GM12878 (cell line): ENCODE results near the gene BLTP3B. TPM values are rescaled to one million over a fixed set of nuclear protein-coding genes. Genes with fewer than 3 reads are reported as not detected.

Source experiments
- ATAC-seq: fragments of 200-7000 bp; cut with Tn5 transposase; 3 replicates; pipeline ENCODE4 v1.9.1; 2020; ENCODE audit warnings: mild to moderate bottlenecking, moderate library complexity
- BruUV-seq: library from RNA; stranded (reverse); fragments of 400-500 nt; replicated peaks from 2 replicates; lab custom pipeline; 2021; lab: Mats Ljungman, UMichigan
- CTCF ChIA-PET: fragments of 300-600 bp; sonication (Branson Sonifier 250); formaldehyde crosslinking; extraction: SDS; loops from one replicate; lab custom pipeline; 2021; ENCODE audit warnings: inconsistent platforms; lab: Yijun Ruan, JAX
- POLR2A ChIA-PET: fragments of 350-600 bp; formaldehyde crosslinking; extraction: SDS; loops from one replicate; lab custom pipeline; 2021; ENCODE audit warnings: inconsistent platforms; lab: Charles Lee
- RAD21 ChIA-PET: fragments of 300-600 bp; sonication (Branson Sonifier 250); formaldehyde crosslinking; loops from one replicate; lab custom pipeline; 2023; ENCODE audit warnings: antibody characterized with exemption; ENCODE audit not compliant: unreplicated experiment; lab: Charles Lee
- SMC1A ChIA-PET: fragments of 300-600 bp; sonication (Branson Sonifier 250); formaldehyde crosslinking; loops from one replicate; lab custom pipeline; 2023; ENCODE audit not compliant: unreplicated experiment, uncharacterized antibody; lab: Charles Lee
- DNase-seq: peaks from one replicate; pipeline ENCODE4 v3.0.0-alpha.2; 2011; ENCODE audit warnings: low read depth, low spot score
- FAIRE-seq: peaks from 3 replicates; lab custom pipeline; 2011; peaks lifted over from hg19 to GRCh38; lab: Jason Lieb, UNC
- H2AFZ ChIP-seq: 2 replicates; pipeline ENCODE4 v1.6.0; 2011; ENCODE audit warnings: low read depth, low read length, control low read depth; ENCODE audit not compliant: control insufficient read depth
- H3K27ac ChIP-seq: 2 replicates; pipeline ENCODE4 v1.5.1; 2011; ENCODE audit warnings: control low read depth; ENCODE audit not compliant: control insufficient read depth, insufficient read depth
- H3K27me3 ChIP-seq, 2 experiments: replicated peaks in 1 of 2; 2 replicates each; pipeline versions ENCODE4 v1.6.0 to v1.6.1; 2011; ENCODE audit warnings: low read length in 1 of 2; ENCODE audit not compliant: control insufficient read depth in 2 of 2, insufficient read depth in 2 of 2
- H3K36me3 ChIP-seq, 2 experiments: 2 replicates each; pipeline ENCODE4 v1.5.1; 2011; ENCODE audit warnings: low read length in 1 of 2; ENCODE audit not compliant: control insufficient read depth in 2 of 2, insufficient read depth in 2 of 2
- H3K4me1 ChIP-seq: 2 replicates; pipeline ENCODE4 v1.6.1; 2011; ENCODE audit warnings: mild to moderate bottlenecking, low read length, moderate library complexity, mixed read lengths; ENCODE audit not compliant: control insufficient read depth, insufficient read depth
- H3K4me2 ChIP-seq: 2 replicates; pipeline ENCODE4 v1.6.0; 2011; ENCODE audit warnings: control low read depth; ENCODE audit not compliant: control insufficient read depth, insufficient read depth
- H3K4me3 ChIP-seq: fragments of 200-600 bp; sonication (generic); 2 replicates; pipeline ENCODE4 v1.5.1; 2016
- H3K79me2 ChIP-seq: 2 replicates; pipeline ENCODE4 v1.6.0; 2011; ENCODE audit warnings: low read length; ENCODE audit not compliant: control insufficient read depth, insufficient read depth
- H3K9ac ChIP-seq: 2 replicates; pipeline ENCODE4 v1.8.0; 2011; ENCODE audit warnings: low read length, control low read depth, mixed read lengths; ENCODE audit not compliant: control insufficient read depth, insufficient read depth
- H3K9me3 ChIP-seq: replicated peaks from 3 replicates; pipeline ENCODE4 v1.5.1; 2011; ENCODE audit warnings: mild to moderate bottlenecking, low read length; ENCODE audit not compliant: control insufficient read depth, insufficient read depth
- H4K20me1 ChIP-seq: 2 replicates; pipeline ENCODE4 v1.6.0; 2011; ENCODE audit not compliant: control insufficient read depth, insufficient read depth
- BHLHE40 ChIP-seq, 2 experiments: fragments of 450-650 bp in 1 of 2; IDR thresholded peaks; 2 replicates each; pipeline ENCODE4 v1.6.1; 2011 to 2017; ENCODE audit warnings: low read depth in 2 of 2, borderline replicate concordance in 1 of 2, improper control_type of control experiment in 1 of 2, low read length in 1 of 2, mild to moderate bottlenecking in 1 of 2
- IKZF1 ChIP-seq: fragments of 450-650 bp; conservative IDR thresholded peaks from 2 replicates; pipeline ENCODE4 v1.6.1; 2017; ENCODE audit warnings: antibody characterized with exemption, mild to moderate bottlenecking
- IKZF2 ChIP-seq, 2 experiments: fragments of 450-650 bp; IDR thresholded peaks; 2 replicates each; pipeline ENCODE4 v1.6.1; 2017; ENCODE audit warnings: mild to moderate bottlenecking in 2 of 2, moderate library complexity in 2 of 2
- IRF5 ChIP-seq: fragments of 450-650 bp; IDR thresholded peaks from 2 replicates; pipeline ENCODE4 v1.6.1; 2017; ENCODE audit warnings: borderline replicate concordance
- PRDM15 ChIP-seq: fragments of 450-650 bp; formaldehyde crosslinking; IDR thresholded peaks from 2 replicates; pipeline ENCODE4 v1.4.0; 2020; ENCODE audit warnings: mild to moderate bottlenecking, moderate library complexity
- RBBP5 ChIP-seq: fragments of 200-600 bp; sonication (generic); conservative IDR thresholded peaks from 2 replicates; pipeline ENCODE4 v1.6.1; 2016
- SKIL ChIP-seq: fragments of 450-650 bp; IDR thresholded peaks from 2 replicates; pipeline ENCODE4 v1.6.1; 2017; ENCODE audit warnings: mild to moderate bottlenecking, low read depth, inconsistent platforms; ENCODE audit not compliant: poor library complexity, severe bottlenecking
- SMARCA5 ChIP-seq: fragments of 450-650 bp; IDR thresholded peaks from 2 replicates; pipeline ENCODE4 v1.6.1; 2017; ENCODE audit warnings: mild to moderate bottlenecking
- WGBS: methylation state at CpG from one replicate; pipeline ENCODE4 v1.1.6; 2016; ENCODE audit warnings: low lambda C conversion rate; ENCODE audit not compliant: insufficient replicate concordance, insufficient coverage; ENCODE audit errors: missing lambda C conversion rate; 5-methylcytosine and 5-hydroxymethylcytosine counted together
- in situ Hi-C: fragments of 300-500 bp; cut with MboI; formaldehyde crosslinking; loops from 9 replicates; pipeline ENCODE4 v1.14.3; 2018; ENCODE audit warnings: mixed read lengths
- intact Hi-C: fragments of 100-400 bp; cut with micrococcal nuclease; formaldehyde crosslinking; loops from one replicate; pipeline ENCODE4 v1.14.2; 2022; ENCODE audit not compliant: unreplicated experiment
- polyA plus RNA-seq, 11 experiments: library from polyadenylated mRNA; depleted of rRNA in 4 of 11; unstranded in 6 of 11; stranded (reverse) in 5 of 11; fragments of >200 nt; fragmentation: Nextera tagmentation in 4 of 11; fragmentation: Illumina TruSeq in 1 of 11; extraction: Ambion mirVana in 4 of 11; extraction: Trizol in 1 of 11; gene quantifications; 1 replicate in 1 of 11; 2 replicates in 10 of 11; pipeline versions ENCODE4 v1.2.1 to v1.2.3, GENCODE V29; 2011 to 2016; ENCODE audit warnings: inconsistent platforms in 2 of 11, missing spikeins in 2 of 11, low read depth in 1 of 11
- total RNA-seq, 4 experiments: library from RNA; depleted of rRNA in 3 of 4; stranded (reverse); fragments of >200 nt in 3 of 4; fragmentation: Illumina TruSeq in 1 of 4; extraction: Trizol in 1 of 4; gene quantifications; 2 replicates each; pipeline versions ENCODE4 v1.2.1 to v1.2.3, GENCODE V29; 2013 to 2021

Gene BLTP3B
- total and polyA plus RNA-seq, 10 of the 15 experiments (the other 5 are each of a cell fraction or from before 2014, with no cell fraction given) = 3.6 to 23.6 (median 17.0) TPM

- Histone ChIP-seq H2AFZ (no peak overlapping the region), H3K9me3 (no peaks in the 10 kb centered on the region), H3K27me3 (no peaks in the 10 kb centered on the region), H4K20me1 (no peaks in the 10 kb centered on the region), H3K27ac (no peak overlapping the region), H3K4me3 (no peak overlapping the region), H3K36me3 (no peaks in the 10 kb centered on the region), H3K9ac (no peak overlapping the region), H3K79me2 (no peaks in the 10 kb centered on the region), H3K4me2 (no peak overlapping the region), H3K4me1 (0 out of 2 replicates have a peak, but pooled peaks cover 3% of the 10 kb centered on the region)
- in situ Hi-C loops (no loop called here), intact Hi-C loops (loop anchor here (10.0 kb wide), 1 partner anchor 402 kb away; no protein-coding TSS in a partner anchor)
- ATAC-seq (no peak), FAIRE-seq (no peak), DNase-seq (no peak)
- POLR2A ChIA-PET = no interaction called here
- CTCF ChIA-PET = interaction anchor here (0.9 to 4.9 kb wide), 6 partner anchors 8 to 401 kb away, joined by 3 to 47 read pairs (median 22); partner anchors contain the start of gene BLTP3B
- no TSS peak for BruUV-seq
- TF ChIP-seq SMARCA5 (no peak), IKZF2 (IDR thresholded peaks at IDR 0.05) (no peak), IKZF1 (no peak), PRDM15 (no peak), IRF5 (no peak), BHLHE40 (IDR thresholded peaks at IDR 0.05; ENCODE audit: borderline replicate concordance in 1 of 2, low read depth in 2 of 2, low read length in 1 of 2) (no peak), RBBP5 (no peak), SKIL (no peak)
- RAD21 ChIA-PET = interaction anchor here (1.8 kb wide), 1 partner anchor 252 kb away, joined by 4 read pairs; no protein-coding TSS in a partner anchor
- SMC1A ChIA-PET = interaction anchor here (1.3 kb wide), 1 partner anchor 15 kb away, joined by 3 read pairs; no protein-coding TSS in a partner anchor
- WGBS = 89% methylated on average over 10 of the region's 10 CpGs
These were observed 10.5 kb upstream of the BLTP3B start for GRCh38 chr12:100153131-100153530.
